CD1c-positive myeloid dendritic cell (primary cell): Measurements from ENCODE around the gene EPB41.
"Not testable (repeated sequence)": the region's sequence is repeated elsewhere in the genome, so short reads cannot be mapped to it uniquely, and the experiment has no call there.

ENCODE experiments used
- DNase-seq: peaks from one replicate; pipeline ENCODE4 v3.0.0-alpha.2; 2016; ENCODE audit errors: extremely low spot score

Gene EPB41

DNA sequence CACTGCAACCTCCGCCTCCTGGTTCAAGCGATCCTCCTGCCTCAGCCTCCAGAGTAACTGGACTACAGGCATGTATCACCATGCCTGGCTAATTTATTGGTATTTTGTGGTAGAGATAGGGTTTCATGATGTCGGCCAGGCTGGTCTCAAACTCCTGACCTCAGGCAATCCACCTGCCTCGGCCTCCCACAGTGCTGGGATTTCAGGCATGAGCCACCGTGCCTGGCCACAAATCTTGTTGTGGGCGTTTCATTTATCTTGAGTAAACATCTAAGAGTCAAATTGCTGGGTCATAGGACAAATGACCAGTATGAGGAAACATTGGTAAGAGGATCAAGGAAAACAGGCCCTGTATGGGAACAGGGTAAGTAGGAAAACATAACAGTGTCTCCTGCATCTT, 191.5 kb downstream of the EPB41 start:
- no peak for DNase-seq

DNA sequence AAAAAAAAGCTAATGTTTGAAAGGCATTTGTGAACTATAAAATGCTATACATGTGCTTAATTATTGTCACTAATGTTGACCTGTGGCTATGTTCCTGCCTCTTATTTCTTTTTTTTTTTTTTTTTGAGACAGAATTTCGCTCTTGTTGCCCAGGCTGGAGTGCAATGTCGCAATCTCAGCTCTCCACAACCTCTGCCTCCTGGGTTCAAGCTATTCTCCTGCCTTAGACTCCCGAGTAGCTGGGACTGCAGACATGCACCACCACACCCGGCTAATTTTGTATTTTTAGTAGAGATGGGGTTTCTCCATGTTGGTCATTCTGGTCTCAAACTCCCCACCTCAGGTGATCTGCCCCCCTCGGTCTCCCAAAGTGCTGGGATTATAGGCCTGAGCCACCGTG, 193.7 kb downstream of the EPB41 start:
- not testable (repeated sequence) for DNase-seq

DNA sequence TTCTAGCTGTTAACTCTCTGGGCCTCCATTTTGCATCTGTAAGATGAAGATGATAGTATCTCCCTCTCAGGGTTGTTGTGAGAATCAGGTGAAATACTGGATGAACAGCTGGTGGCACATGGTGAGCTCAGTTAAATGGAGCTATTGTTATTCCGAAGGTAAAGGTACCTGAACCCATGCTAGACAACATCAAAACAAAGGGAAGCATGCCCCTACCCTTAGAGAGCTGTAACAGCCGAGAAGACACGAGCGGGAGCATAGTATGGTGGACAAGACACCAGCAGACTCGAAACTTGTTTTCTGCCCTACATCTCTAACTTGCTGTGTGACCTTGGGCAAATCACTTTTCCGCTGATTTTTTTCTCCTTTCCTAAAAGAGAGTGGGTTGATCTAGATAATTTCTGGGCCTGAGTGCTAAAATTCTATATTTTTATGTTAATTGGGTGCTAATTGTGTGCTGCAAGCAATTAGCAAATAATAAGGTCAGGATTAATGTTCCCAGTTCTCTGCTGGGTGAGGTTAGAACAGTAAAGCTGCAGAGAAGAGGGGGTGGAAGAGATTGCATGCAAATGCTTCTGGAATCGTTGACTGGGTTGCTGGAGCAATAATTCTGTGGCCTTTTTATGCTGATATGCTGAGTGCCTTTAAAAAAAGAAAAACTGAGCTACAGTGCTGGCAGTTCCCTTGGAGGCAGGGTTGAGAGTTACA, 198.5 kb downstream of the EPB41 start:
- no peak for DNase-seq

DNA sequence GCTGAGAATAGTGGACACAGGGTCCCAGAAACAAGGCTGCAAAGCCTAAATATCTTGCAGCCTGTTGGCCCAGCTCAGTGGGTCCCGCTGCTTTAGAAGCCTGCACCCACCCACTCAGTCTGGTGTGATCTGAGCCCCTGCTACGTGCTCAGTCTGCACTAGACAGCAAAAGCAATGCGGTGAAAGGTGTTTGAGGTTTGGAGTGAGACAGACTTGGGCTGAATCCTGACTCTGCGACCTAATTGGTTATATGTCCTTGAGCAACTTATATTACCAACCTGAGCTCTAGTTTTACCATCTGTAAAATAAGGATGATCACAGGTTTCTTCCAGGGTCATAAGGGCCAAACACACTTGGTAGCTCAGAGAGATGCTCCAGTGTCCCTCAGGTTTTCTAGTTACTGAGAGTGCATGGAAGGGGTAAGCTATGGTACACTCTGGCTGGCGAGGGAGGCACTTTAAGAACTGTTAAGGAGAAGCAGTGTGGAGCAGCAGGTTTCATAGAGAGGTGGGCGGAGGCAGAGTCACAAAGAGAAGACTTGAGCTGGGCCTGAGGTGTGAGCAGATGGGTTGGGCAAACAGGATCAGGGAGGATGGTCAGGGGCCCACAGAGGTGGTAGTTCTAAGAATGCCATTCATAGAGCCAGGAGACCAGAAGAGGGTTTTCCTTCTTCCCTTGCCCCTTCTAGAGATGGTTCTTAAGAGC, 199.2 kb downstream of the EPB41 start:
- DNase-seq: no peak

DNA sequence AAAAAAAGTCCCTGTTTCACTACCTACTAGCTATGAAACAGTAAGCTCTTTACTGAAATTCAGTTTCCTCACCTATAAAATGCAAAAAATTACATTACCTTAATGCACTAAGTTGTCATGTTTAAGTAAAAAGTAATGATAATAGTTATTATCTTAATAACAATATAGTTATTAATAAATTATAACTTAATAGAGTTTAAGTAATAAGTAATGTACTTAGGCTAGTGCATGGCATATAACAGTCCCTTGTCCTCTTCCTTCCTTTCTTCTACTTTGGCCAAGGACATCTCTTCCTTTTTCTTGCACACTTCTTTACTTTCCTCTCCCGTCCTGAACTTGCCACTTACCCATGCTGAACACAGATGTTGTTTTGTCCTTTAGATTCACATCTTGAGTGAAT, 200.3 kb downstream of the EPB41 start:
- DNase-seq: no peak

DNA sequence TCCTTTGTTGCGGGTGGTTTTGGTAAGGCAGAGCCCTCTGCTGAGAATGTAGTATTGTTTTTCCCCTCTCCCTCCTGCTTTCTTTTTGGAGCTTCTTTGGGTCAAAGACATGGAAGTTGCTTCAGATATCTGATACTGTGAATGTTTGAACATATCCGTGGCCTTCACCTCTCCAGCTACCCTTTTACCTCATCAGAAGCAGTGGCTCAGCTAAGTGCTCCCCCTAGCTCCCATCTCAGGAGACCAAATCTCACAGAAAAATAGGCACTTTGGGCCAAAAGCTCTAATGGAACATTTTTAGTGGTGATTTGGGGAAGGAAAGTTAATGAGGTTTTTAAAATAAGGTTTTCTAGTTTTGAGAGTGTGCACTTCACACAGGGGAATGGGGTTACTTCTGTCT, 203.0 kb downstream of the EPB41 start:
- DNase-seq: no peak

DNA sequence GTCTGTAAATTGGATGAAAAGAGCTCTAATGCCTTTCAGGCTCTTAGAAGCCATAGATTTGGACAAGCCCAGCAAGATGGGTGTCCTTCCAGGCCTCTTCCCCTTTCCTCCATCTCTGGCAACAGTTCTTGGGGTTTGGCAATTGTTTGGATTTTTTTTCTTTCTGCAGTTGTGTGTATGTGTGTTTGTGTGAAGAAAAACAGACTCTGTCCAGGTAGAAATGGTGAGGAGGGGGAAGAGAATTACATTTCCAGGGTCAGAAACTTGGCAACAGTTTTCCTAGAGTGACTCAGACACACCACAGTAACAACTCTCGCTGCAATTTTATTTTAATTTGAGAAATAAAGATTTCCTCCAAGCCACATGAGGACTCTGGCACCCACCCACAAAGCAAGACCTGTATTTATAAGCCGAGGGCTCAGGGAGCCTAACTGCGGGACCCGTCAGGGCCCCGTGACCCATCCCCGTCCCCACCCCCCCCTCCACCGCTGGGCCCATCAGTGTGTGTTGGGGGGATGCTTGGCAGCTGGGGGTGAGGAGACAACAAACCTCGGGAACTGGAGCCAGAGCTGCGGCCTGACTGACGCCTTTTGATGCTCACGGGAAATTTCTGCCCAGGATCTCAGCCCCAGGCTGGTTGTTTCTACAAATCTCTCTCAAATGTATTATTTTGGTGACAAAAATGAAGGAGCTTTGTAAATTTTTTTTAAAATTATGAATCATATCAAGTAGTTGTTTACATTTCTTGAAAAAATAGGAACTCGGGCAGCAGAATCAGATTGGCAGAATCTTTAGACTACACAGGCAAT, 205.0 kb downstream of the EPB41 start:
- DNase-seq: no peak

DNA sequence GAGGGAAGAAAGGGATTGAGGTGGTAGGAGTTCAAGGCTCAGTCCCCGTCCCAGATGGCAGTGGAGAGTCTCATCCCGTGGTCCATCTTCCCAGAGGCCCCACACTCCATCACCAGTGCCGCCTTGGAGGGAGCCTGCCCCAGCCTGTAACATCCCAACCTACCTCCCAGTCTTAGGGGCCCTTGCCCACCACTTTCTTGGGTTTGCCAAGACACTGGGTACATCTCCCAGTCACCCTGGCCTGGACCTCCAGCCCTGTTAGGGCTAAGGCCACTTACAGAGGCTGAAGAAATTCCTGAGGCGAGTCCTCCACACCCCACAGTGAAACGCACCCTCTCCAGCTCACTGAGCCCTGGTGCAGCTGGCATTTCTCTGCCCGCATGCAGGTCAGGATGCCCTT, 206.0 kb downstream of the EPB41 start:
- no peak for DNase-seq

DNA sequence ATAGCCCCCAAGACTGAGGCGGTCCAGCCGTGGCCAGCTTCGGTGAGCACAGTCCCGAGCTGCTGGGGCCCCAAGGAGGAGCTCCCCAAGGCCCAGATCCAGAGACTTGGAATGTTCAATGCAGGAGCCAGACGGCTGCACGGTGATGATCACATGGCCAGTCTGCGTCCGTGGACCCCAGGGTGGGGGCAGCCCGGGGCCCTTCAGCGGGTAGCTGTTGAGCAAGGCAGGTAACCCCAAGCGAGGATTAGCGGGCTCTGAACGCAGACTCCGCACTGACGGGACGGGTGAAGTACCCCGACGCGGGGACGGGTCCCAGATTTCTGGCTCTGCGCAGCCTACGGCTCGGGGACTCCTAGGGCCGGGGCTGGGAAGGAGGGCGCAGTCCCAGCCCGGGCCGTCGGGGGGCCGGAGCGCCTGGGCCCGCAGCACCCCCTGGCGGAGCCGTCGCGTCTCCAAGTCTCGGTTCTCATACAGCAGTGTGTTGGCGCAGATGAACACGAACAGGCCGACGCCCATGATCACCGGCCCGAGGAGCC, 206.6 kb downstream of the EPB41 start:
- DNase-seq: peak; percentile 63

DNA sequence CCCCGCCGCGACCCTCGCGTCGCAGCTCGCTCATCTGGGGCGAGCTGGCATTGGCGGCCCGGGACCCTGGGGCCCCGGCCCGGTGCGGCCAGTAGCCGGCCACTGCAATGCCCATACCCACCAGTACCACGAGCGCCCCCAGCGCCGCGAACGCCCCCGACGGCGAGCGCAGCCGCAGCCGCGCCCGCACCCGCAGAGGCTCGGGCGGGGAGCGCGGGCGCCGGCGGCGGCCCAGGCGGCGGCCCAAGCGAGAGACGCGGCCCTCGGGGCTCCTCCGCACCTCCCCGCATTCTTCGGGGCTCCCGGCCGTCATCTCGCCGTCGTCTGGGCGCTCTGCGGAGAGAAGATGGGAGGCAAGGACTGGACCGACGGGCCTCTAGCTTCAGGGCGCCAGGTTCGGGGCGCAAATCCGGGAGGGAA, 207.2 kb downstream of the EPB41 start:
- DNase-seq: no peak

DNA sequence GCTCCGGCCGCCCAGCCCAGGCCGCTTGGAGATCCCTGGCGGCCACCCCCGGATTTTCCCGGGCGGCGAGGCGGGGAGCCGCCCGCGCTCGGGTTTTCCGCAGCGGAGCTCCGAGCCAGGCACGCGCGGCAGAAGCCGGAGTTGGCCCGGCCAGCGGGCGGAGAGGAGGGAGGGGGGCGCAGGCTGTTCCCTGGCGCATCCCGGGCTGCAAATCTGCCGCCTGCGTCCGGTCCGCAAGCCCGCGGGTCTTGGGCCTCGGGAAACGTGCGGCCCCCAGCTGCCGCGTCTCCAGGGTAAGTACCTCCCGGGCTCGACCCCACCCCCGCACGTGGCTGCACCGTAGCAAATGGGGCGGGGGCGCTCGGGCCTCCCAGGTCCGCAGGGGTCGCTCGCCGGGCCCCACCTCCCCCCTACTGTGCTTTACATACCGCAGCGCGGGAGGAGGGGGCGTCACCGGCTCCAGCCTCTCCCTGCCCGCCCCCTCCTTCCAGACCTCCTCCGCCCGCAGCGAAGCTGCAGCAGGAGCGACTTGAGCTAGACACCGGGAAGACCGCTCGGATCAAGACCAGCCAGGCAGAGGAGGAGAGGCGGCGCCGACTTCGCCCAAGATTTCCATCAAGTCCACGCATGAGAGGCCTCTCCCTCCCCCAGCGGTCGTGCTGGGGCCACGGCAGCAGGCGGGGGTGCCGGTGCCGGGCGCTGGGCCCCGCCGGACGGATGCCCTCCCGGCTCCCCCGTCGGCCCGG, 207.7 kb downstream of the EPB41 start:
- no peak for DNase-seq

DNA sequence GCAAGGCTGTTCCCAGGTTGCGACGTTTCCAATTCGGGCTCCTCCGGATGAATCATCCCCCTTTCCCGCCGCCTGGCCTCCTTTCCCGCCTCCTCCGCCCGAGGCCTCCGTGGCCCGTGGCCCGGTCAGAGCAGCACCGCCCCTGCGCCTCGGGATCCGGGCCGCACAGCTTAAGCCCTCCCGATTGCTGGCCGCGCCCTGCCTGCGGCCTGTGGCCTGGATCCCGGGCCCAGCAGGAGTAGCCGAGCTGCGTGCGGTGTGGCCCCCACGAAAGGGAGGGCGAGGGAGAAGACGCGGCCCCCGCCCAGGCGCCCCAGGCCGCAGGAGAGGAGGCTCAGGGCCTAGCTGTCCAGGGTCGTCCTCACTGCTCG, 208.3 kb downstream of the EPB41 start:
- DNase-seq: no peak

DNA sequence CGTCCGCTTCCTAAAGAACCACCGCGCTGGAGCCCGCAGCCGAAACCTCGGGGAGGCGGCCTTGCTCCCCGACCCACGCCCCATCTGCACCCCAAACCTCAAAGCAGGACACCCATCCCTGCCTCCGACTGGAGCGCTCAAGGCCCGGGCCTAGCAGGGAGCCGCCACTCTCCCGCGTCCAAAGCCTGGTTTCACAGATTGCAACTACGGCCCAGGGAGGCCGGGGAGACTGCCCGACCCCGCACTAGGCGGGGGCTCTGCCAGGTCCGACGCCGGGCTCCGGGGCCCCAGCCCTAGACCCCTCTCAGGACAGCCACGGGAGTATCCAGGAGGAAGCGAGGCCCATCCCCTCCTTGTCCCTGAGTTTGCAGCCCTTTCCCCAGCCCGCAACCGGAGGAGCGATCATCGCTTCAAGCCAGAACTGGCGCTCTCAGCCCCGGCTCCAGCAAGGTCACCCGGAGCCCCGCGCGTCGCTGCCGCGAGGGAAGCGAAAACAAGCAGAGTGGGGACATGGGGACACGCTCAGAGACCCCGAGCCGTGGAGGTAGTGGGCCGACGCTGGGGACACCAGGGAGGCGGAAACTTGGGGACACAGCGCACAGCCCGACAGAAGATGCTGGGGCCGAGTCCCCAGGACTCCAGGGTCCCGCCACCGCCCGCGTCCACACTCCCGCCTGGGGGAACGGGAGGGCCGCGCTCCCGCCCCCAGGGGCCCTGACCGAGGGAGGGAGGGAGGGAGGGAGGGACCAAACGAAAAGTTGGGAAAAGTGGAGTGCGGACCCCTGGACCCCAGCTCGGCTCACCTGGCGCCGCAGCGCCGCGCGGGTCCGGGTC, 208.9 kb downstream of the EPB41 start:
- no peak for DNase-seq

DNA sequence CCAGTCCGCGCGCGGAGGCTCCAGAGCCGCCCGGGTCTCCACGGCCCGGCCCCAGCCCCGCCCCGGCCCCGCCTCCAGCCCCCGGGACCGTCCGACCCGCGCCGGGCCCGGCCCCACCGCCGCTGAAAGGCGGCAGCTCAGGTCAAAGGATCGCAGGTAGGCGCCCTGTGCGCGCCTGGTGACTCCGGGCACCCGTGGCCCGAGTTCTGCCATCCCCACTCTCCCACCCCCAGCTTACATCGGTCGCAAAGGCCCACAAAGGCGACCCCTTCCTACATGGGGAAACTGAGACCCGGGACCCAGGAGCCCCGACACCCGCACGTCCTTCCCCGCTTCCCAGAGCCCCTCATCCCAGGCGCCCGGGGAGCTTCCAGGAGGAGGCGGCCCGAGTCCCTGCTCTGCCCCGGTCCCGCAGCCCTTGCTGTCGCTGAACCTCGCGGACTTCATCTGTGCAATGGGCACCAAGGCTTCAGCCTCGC, 209.6 kb downstream of the EPB41 start, which contains the start of gene TMEM200B:
Gene TMEM200B (minus strand): TSS at position 17 of the 479 bp plus-strand sequence. CDS start 2,075 bp downstream, outside the sequence.
- no peak for DNase-seq

DNA sequence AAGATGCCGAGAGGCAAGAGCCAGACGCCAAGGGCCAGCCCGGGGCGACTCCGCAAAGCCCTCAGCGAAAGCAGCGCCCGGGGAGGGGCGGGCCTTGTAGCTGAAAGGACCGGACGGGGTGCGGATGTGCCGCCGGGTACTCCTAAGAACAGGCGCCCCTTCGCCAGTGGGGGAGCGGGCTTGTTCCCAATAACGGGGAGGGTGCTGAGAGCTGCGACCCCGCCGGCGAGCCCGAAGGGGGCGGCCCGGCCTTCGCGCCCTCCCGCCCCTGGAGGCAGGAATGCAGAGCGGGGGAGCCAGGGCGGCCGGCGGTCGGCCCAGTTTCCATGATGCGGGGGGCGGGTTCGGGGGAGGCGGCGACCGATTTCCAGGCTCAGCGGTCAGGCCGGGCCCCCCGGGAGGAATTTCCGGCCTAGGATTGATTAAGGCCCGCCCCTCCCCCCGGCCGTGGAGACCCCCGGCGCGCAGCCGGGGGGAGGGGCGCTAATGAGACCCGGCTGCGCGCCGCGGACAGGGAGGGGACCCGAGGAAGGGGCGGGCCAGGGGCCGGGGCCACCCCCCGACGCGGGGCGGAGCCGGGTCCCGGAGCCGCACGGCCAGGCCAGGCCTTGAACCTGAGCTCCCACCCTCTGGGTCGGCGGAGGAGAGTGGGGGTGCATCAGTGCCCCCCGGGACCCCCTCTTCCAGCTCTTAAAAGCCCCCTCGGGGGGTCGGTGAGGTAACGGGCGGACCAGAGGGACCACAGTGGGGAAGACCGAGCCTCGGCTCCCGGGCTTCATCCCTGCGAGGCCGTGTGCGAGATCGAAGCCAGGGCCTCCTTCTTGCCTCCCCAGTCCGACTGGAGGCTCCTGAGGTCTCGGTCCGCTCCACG, 210.2 kb downstream of the EPB41 start:
- peak; percentile 30 for DNase-seq

DNA sequence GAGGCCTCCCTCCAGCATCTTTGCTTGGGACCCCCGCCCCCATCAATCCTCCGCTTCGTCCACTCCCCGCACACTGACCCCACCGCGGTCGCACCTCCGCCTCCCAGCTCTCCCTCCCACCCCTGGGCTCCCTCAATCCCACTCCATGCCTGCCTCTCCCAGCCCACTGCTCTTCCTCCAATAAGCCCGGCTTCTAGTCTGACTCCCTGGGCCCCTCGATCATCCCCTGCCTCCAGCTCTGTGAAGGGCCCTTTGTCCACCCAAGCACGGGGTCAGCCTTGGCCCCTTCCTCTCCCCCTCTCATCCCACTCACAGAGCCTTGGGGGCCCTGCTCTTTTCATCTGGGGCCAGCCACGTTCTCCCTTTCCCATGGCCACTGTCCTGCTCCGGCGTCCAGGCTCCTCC, 210.9 kb downstream of the EPB41 start:
- no peak for DNase-seq

DNA sequence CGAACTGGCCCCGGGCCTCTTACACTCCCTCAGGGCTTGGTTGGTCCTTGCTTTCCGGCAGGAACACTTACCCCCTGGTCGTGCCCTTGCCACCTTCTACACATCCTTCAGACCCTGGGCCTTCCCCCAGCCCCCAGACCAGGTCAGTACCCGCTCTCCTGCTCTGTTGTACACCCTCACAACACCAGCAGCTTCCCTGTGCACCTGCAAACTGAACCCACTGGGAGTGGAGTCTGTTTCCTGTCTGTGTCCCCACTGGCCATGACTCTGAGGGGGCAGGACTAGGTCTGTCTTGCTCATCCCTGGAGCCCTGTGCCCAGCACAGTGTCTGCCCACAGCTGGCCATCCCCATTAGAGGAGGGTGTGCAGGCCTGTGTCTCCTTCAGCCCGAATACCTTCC, 211.4 kb downstream of the EPB41 start:
- no peak for DNase-seq

DNA sequence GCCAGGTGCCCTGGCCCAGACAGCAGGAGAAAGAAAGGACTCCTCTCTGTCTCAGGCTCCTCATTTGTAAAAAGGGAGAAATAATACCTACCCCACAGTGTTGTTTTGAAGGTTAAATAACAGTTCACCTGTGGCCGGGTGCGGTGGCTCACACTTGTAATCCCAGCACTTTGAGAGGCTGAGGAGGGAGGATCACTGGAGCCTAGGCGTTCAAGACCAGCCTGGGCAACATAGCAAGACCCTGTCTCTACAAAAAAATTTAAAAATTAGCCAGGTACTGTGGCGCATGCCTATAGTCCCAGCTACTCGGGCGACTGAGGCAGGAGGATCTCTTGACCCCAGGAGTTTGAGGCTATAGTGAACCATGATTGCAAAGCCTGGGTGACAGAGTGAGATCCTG, 211.8 kb downstream of the EPB41 start:
- no peak for DNase-seq

DNA sequence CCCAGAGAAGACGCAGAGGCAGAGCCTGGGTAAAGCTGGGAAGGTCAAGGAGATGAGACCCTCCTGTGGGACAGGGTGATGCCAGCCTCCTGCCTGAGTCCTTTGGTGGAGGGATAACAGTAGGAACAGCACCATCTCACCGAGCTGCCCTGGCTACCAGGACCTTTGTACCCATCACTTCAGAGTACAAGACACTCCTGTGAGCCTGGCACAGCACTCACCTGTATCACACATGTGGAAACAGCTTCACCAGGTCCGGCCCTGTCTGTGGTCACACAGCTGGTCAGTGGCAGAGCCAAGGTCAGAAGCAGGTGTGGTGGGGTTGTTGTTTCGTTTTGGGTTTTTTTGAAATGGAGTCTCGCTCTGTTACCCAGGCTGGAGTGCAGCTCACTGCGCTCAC, 214.4 kb downstream of the EPB41 start:
- DNase-seq: no peak

DNA sequence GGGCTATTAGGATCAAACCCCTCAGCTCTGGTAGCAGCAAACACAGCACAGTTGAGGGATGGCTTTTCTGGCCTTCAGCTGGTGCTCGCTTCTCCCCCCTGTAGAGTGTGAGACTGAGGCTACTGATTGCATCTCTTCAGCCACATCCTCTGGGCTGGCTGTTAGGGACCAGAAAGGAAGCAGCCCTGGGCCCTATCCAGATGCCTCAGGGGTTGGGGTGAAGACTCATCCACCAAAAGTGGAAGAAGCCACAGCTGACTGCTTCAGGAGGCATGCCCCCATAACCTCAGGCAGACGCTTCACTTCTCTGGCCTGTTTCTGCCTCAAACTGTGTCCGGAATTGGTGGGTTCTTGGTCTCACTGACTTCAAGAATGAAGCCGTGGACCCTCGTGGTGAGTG, 215.5 kb downstream of the EPB41 start:
- no peak for DNase-seq
